ENCODE results near the gene ARHGEF28.

The ARHGEF28 gene

GRCh38 chr5:73820326-73820725 lies 194.3 kb downstream of the ARHGEF28 start:
- Histone ChIP-seq H3F3A (ENCODE audit: insufficient read depth, low read length) (no peaks in the 10 kb centered on the region), H3K4me3 (ENCODE audit: low read length) (no peak overlapping the region), H3K79me2 (ENCODE audit: low read length) (no peaks in the 10 kb centered on the region), H3K36me3 (replicated peaks; ENCODE audit: insufficient read depth, low read length) (no peaks in the 10 kb centered on the region), H2AFZ (ENCODE audit: low read length) (no peak overlapping the region), H3K4me2 (ENCODE audit: low read depth, low read length) (no peak overlapping the region), H3K9me2 (replicated peaks; ENCODE audit: insufficient read depth, low read length) (no peaks in the 10 kb centered on the region), H3K9ac (ENCODE audit: low read length) (no peak overlapping the region), H4K20me1 (ENCODE audit: insufficient read depth, low read length) (no peaks in the 10 kb centered on the region), H3K27me3 (replicated peaks; ENCODE audit: insufficient read depth, low read length) (no peaks in the 10 kb centered on the region), H3K4me1 (ENCODE audit: low read length) (no peaks in the 10 kb centered on the region), H3K27ac (ENCODE audit: low read length) (no peak overlapping the region), H3K9me3 (replicated peaks; ENCODE audit: insufficient read depth, low read length) (no peaks in the 10 kb centered on the region)
- no peak for TF ChIP-seq EZH2 (optimal IDR thresholded peaks at IDR 0.05; ENCODE audit: low read depth, low read length)
- no peak for TF ChIP-seq EZH2phosphoT487 (IDR thresholded peaks at IDR 0.05; ENCODE audit: low read length)
- TF ChIP-seq CTCF (IDR thresholded peaks at IDR 0.05; ENCODE audit: low read length): no peak
- DNase-seq: no peak

- no peak overlapping the region for H3K27ac ChIP-seq (ENCODE audit: low read length)
- H4K20me1 ChIP-seq (ENCODE audit: insufficient read depth, low read length): no peaks in the 10 kb centered on the region
- H2AFZ ChIP-seq (ENCODE audit: low read length): no peak overlapping the region
- H3K4me1 ChIP-seq (ENCODE audit: low read length): no peaks in the 10 kb centered on the region
- no peaks in the 10 kb centered on the region for H3K36me3 ChIP-seq (replicated peaks; ENCODE audit: insufficient read depth, low read length)
- H3K9me2 ChIP-seq (replicated peaks; ENCODE audit: insufficient read depth, low read length): no peaks in the 10 kb centered on the region
- H3K79me2 ChIP-seq (ENCODE audit: low read length): no peaks in the 10 kb centered on the region
- H3K27me3 ChIP-seq (replicated peaks; ENCODE audit: insufficient read depth, low read length): no peaks in the 10 kb centered on the region
- no peak overlapping the region for H3K4me2 ChIP-seq (ENCODE audit: low read depth, low read length)
- H3K9ac ChIP-seq (ENCODE audit: low read length): no peak overlapping the region
- DNase-seq: no peak
- no peak overlapping the region for H3K4me3 ChIP-seq (ENCODE audit: low read length)
- no peaks in the 10 kb centered on the region for H3F3A ChIP-seq (ENCODE audit: insufficient read depth, low read length)
- TF ChIP-seq EZH2 (optimal IDR thresholded peaks at IDR 0.05; ENCODE audit: low read depth, low read length) (no peak), CTCF (IDR thresholded peaks at IDR 0.05; ENCODE audit: low read length) (no peak), EZH2phosphoT487 (IDR thresholded peaks at IDR 0.05; ENCODE audit: low read length) (no peak)
- H3K9me3 ChIP-seq (replicated peaks; ENCODE audit: insufficient read depth, low read length): no peaks in the 10 kb centered on the region
Measured at GRCh38 chr5:73821003-73821402, 195.0 kb downstream of the ARHGEF28 start.

GRCh38 chr5:73822278-73822988 lies 196.4 kb downstream of the ARHGEF28 start:
- H3K27me3 ChIP-seq (replicated peaks; ENCODE audit: insufficient read depth, low read length): no peaks in the 10 kb centered on the region
- H3K9me3 ChIP-seq (replicated peaks; ENCODE audit: insufficient read depth, low read length): no peaks in the 10 kb centered on the region
- H3K27ac ChIP-seq (ENCODE audit: low read length): no peak overlapping the region
- no peak overlapping the region for H3K4me3 ChIP-seq (ENCODE audit: low read length)
- no peaks in the 10 kb centered on the region for H3F3A ChIP-seq (ENCODE audit: insufficient read depth, low read length)
- no peaks in the 10 kb centered on the region for H3K4me1 ChIP-seq (ENCODE audit: low read length)
- H2AFZ ChIP-seq (ENCODE audit: low read length): no peak overlapping the region
- H3K4me2 ChIP-seq (ENCODE audit: low read depth, low read length): no peak overlapping the region
- DNase-seq: no peak
- no peaks in the 10 kb centered on the region for H3K9me2 ChIP-seq (replicated peaks; ENCODE audit: insufficient read depth, low read length)
- no peaks in the 10 kb centered on the region for H4K20me1 ChIP-seq (ENCODE audit: insufficient read depth, low read length)
- TF ChIP-seq EZH2phosphoT487 (IDR thresholded peaks at IDR 0.05; ENCODE audit: low read length) (no peak), EZH2 (optimal IDR thresholded peaks at IDR 0.05; ENCODE audit: low read depth, low read length) (no peak), CTCF (IDR thresholded peaks at IDR 0.05; ENCODE audit: low read length) (no peak)
- no peak overlapping the region for H3K9ac ChIP-seq (ENCODE audit: low read length)
- no peaks in the 10 kb centered on the region for H3K79me2 ChIP-seq (ENCODE audit: low read length)
- H3K36me3 ChIP-seq (replicated peaks; ENCODE audit: insufficient read depth, low read length): no peaks in the 10 kb centered on the region
